DOHH2 (cell line): ENCODE measurements around the gene HMGCL.

Experiments used
- H3F3A ChIP-seq: fragments of 200-600 bp; sonication (generic), shearing (Covaris generic); 2 replicates; pipeline ENCODE4 v1.6.0; 2016; ENCODE audit warnings: antibody characterized with exemption, mild to moderate bottlenecking; ENCODE audit not compliant: control insufficient read depth, insufficient read depth
- H3K27ac ChIP-seq: fragments of 200-600 bp; sonication (generic); 2 replicates; pipeline ENCODE4 v1.5.1; 2014; ENCODE audit warnings: low read depth, mild to moderate bottlenecking, low read length, moderate library complexity
- H3K27me3 ChIP-seq: fragments of 200-600 bp; sonication (generic); 2 replicates; pipeline ENCODE4 v1.6.1; 2014; ENCODE audit warnings: mild to moderate bottlenecking, low read length, mixed read lengths; ENCODE audit not compliant: control insufficient read depth
- H3K36me3 ChIP-seq: fragments of 200-600 bp; sonication (generic); 2 replicates; pipeline ENCODE4 v1.6.1; 2014; ENCODE audit warnings: mild to moderate bottlenecking, low read length, moderate library complexity, mixed read lengths; ENCODE audit not compliant: control insufficient read depth
- H3K4me1 ChIP-seq: fragments of 200-600 bp; sonication (generic); 2 replicates; pipeline ENCODE4 v1.6.1; 2014; ENCODE audit warnings: mild to moderate bottlenecking, low read length, mixed read lengths; ENCODE audit not compliant: control insufficient read depth
- H3K4me2 ChIP-seq: fragments of 200-600 bp; sonication (generic); 2 replicates; pipeline ENCODE4 v1.6.0; 2014; ENCODE audit warnings: mild to moderate bottlenecking, low read length, moderate library complexity
- H3K4me3 ChIP-seq: fragments of 200-600 bp; sonication (generic); 2 replicates; pipeline ENCODE4 v1.5.1; 2014; ENCODE audit warnings: mild to moderate bottlenecking, low read length, mixed read lengths
- H3K79me2 ChIP-seq: fragments of 200-600 bp; sonication (generic); 2 replicates; pipeline ENCODE4 v1.6.1; 2014; ENCODE audit warnings: mild to moderate bottlenecking, low read length, mixed read lengths; ENCODE audit not compliant: control insufficient read depth
- H3K9me2 ChIP-seq: fragments of 200-600 bp; sonication (generic); replicated peaks from 2 replicates; pipeline ENCODE4 v1.6.1; 2014; ENCODE audit warnings: mild to moderate bottlenecking, low read length, mixed read lengths; ENCODE audit not compliant: control insufficient read depth
- H3K9me3 ChIP-seq: fragments of 200-600 bp; sonication (generic); 2 replicates; pipeline ENCODE4 v1.6.1; 2014; ENCODE audit warnings: antibody characterized with exemption, low read length, mixed read lengths; ENCODE audit not compliant: control insufficient read depth, insufficient read depth
- H4K20me1 ChIP-seq: fragments of 200-600 bp; sonication (generic); 2 replicates; pipeline ENCODE4 v1.6.0; 2014; ENCODE audit warnings: low read depth, mild to moderate bottlenecking, antibody characterized with exemption, low read length, moderate library complexity; ENCODE audit not compliant: control insufficient read depth, insufficient read depth
- CTCF ChIP-seq: fragments of 200-600 bp; sonication (generic); IDR thresholded peaks from one replicate; pipeline ENCODE4 v1.5.1; 2014; ENCODE audit warnings: antibody characterized with exemption, mild to moderate bottlenecking, low read depth, low read length; ENCODE audit not compliant: poor library complexity, severe bottlenecking
- EZH2phosphoT487 ChIP-seq: fragments of 200-600 bp; sonication (generic); IDR thresholded peaks from 2 replicates; pipeline ENCODE4 v1.6.1; 2017; ENCODE audit warnings: borderline replicate concordance, mild to moderate bottlenecking, antibody characterized with exemption, low read length, moderate library complexity, mixed read lengths

HMGCL gene

GRCh38 chr1:23845163-23845562, 19.9 kb upstream of the HMGCL start:
- H3K9me3 ChIP-seq: no peaks in the 10 kb centered on the region
- no peaks in the 10 kb centered on the region for H4K20me1 ChIP-seq
- no peak for TF ChIP-seq EZH2phosphoT487
- no peak for TF ChIP-seq CTCF
- no peaks in the 10 kb centered on the region for H3K9me2 ChIP-seq
- peaks cover 27% of the 10 kb centered on the region for H3K36me3 ChIP-seq
- no peak overlapping the region for H3K4me3 ChIP-seq
- H3K27me3 ChIP-seq: no peaks in the 10 kb centered on the region
- 0 out of 2 replicates have a peak, but pooled peaks cover 3% of the 10 kb centered on the region for H3F3A ChIP-seq
- H3K79me2 ChIP-seq: no peaks in the 10 kb centered on the region
- no peaks in the 10 kb centered on the region for H3K4me1 ChIP-seq
- no peak overlapping the region for H3K27ac ChIP-seq
- no peak overlapping the region for H3K4me2 ChIP-seq

- Histone ChIP-seq H3K27me3 (no peaks in the 10 kb centered on the region), H4K20me1 (no peaks in the 10 kb centered on the region), H3K4me3 (no peak overlapping the region), H3K27ac (no peak overlapping the region), H3K9me3 (no peaks in the 10 kb centered on the region), H3K4me2 (no peak overlapping the region), H3K79me2 (no peaks in the 10 kb centered on the region), H3K36me3 (peaks cover 27% of the 10 kb centered on the region), H3F3A (0 out of 2 replicates have a peak, but pooled peaks cover 3% of the 10 kb centered on the region), H3K4me1 (peaks cover 3% of the 10 kb centered on the region; the same call in 1 of the 2 replicates), H3K9me2 (no peaks in the 10 kb centered on the region)
- TF ChIP-seq EZH2phosphoT487 (no peak), CTCF (no peak)
Observed at GRCh38 chr1:23843644-23844043, 18.4 kb upstream of the HMGCL start.

GRCh38 chr1:23838401-23838866, 13.2 kb upstream of the HMGCL start:
- no peak for TF ChIP-seq EZH2phosphoT487
- TF ChIP-seq CTCF: no peak
- H3K4me2 ChIP-seq: peak overlapping the region; percentile 61
- H3K79me2 ChIP-seq: no peaks in the 10 kb centered on the region
- no peaks in the 10 kb centered on the region for H3K27me3 ChIP-seq
- peak overlapping the region; percentile 48 for H3K4me3 ChIP-seq
- peaks cover 7% of the 10 kb centered on the region for H3F3A ChIP-seq
- no peaks in the 10 kb centered on the region for H4K20me1 ChIP-seq
- H3K9me2 ChIP-seq: no peaks in the 10 kb centered on the region
- H3K27ac ChIP-seq: no peak overlapping the region
- H3K36me3 ChIP-seq: no peaks in the 10 kb centered on the region
- no peaks in the 10 kb centered on the region for H3K9me3 ChIP-seq
- H3K4me1 ChIP-seq: peaks cover 18% of the 10 kb centered on the region
